SK-N-MC (cell line): ENCODE data around the gene ATMIN.

ENCODE experiments used
- DNase-seq: peaks from one replicate; pipeline ENCODE4 v3.0.0-alpha.2; 2011; ENCODE audit warnings: low read depth, low spot score
- H3K27ac ChIP-seq: fragments of 200-600 bp; sonication (generic); 2 replicates; pipeline ENCODE4 v1.5.1; 2016; ENCODE audit warnings: mixed run types
- H3K36me3 ChIP-seq: fragments of 200-600 bp; sonication (generic); 2 replicates; pipeline ENCODE4 v1.6.1; 2017; ENCODE audit warnings: antibody characterized with exemption, low read length, mixed read lengths; ENCODE audit not compliant: insufficient read depth
- H3K4me3 ChIP-seq: fragments of 200-600 bp; sonication (generic); 2 replicates; pipeline ENCODE4 v1.5.1; 2016
- H3K9ac ChIP-seq: fragments of 200-600 bp; sonication (generic); 2 replicates; pipeline ENCODE4 v1.8.0; 2017; ENCODE audit warnings: mixed run types, mixed read lengths; ENCODE audit not compliant: insufficient read length
- H3K9me3 ChIP-seq: fragments of 200-600 bp; sonication (generic); 2 replicates; pipeline ENCODE4 v1.6.1; 2017; ENCODE audit warnings: low read depth, mild to moderate bottlenecking, antibody characterized with exemption, low read length, moderate library complexity, mixed read lengths
- EZH2 ChIP-seq: fragments of 200-600 bp; sonication (generic); IDR thresholded peaks from one replicate; pipeline ENCODE4 v1.6.1; 2017; ENCODE audit warnings: antibody characterized with exemption
- FOXP2 ChIP-seq: optimal IDR thresholded peaks from 2 replicates; pipeline ENCODE3; 2011; ENCODE audit warnings: mild to moderate bottlenecking, moderate library complexity; ENCODE audit not compliant: insufficient read depth; ENCODE audit errors: extremely low read length, control extremely low read depth
- POLR2AphosphoS5 ChIP-seq: IDR thresholded peaks from 2 replicates; pipeline ENCODE4 v1.6.1; 2012; ENCODE audit warnings: mild to moderate bottlenecking, low read depth, low read length, borderline replicate concordance

Gene ATMIN

DNA sequence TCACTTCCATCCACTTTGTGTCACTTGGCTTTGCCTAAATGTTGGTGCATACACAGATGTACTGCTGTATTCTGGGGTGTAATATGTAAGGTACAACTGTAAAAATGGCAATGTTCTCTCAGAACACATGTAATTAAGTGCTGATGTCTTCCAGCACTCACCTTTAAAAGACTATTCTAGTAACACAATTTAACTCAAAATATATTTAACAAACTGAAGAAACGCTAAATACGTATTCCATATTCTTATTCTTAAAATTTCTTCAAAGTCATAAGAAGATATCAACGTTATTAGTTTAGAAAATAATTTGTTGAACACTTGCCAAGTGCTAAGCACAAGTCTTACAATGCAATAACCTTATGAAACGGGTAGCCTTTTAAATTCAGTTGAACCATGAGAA lies 32.6 kb upstream of the ATMIN start:
- Histone ChIP-seq H3K9me3 (no peaks in the 10 kb centered on the region), H3K4me3 (no peak overlapping the region), H3K27ac (no peak overlapping the region), H3K9ac (no peak overlapping the region), H3K36me3 (no peaks in the 10 kb centered on the region)
- no peak for DNase-seq
- TF ChIP-seq EZH2 (no peak), POLR2AphosphoS5 (no peak), FOXP2 (no peak)

- H3K9ac ChIP-seq = no peak overlapping the region
- H3K27ac ChIP-seq = no peak overlapping the region
Observed at GRCh38 chr16:81003610-81004460, 31.8 kb upstream of the ATMIN start.

DNA sequence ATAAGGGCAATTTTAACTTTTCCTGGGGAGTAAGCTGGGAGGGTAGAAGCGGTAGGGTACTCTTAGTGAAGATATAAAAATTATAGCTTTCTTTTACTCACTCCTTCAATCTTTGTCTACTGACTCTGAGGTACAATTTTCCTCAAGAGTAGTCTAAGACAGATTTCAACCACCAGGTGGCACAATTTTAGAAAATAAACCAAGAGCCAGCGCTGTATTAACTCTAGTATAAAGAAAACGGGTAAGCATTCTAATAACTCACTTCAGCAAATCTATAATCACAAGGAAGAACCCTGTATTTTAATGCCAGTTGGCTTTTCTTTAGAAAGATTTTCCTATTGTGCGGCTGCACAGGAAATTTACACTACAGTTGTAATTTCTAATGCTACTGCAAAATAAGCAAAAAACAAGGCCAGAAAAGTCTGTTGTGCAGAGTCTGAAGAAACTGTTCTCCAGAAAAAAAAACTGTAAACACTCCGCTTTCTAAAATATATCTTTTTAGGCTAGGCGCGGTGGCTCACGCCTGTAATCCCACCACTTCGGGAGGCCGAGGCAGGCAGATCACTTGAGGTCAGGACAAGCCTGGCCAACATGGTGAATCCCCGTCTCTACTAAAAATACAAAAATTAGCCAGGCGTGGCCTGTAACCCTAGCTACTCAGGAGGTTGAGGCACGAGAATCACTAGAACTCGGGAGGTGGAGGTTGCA lies 30.8 kb upstream of the ATMIN start:
- DNase-seq = no peak
- Histone ChIP-seq H3K9me3 (no peaks in the 10 kb centered on the region), H3K27ac (no peak overlapping the region), H3K36me3 (no peaks in the 10 kb centered on the region), H3K4me3 (peak overlapping the region; percentile 40; the same call in 1 of the 2 replicates), H3K9ac (no peak overlapping the region)
- TF ChIP-seq EZH2 (no peak), POLR2AphosphoS5 (no peak), FOXP2 (no peak)

More at GRCh38 chr16:81003610-81004460, 31.8 kb upstream of the ATMIN start:
- no peak overlapping the region for H3K4me3 ChIP-seq
- no peaks in the 10 kb centered on the region for H3K36me3 ChIP-seq
- H3K9me3 ChIP-seq = no peaks in the 10 kb centered on the region
- DNase-seq = no peak
- no peak for TF ChIP-seq EZH2
- TF ChIP-seq FOXP2 = no peak
- no peak for TF ChIP-seq POLR2AphosphoS5

- Histone ChIP-seq H3K9me3 (no peaks in the 10 kb centered on the region), H3K36me3 (no peaks in the 10 kb centered on the region), H3K9ac (peak overlapping the region; percentile 91), H3K4me3 (peak overlapping the region; percentile 89), H3K27ac (no peak overlapping the region)
- TF ChIP-seq FOXP2 (no peak), EZH2 (no peak), POLR2AphosphoS5 (no peak)
- DNase-seq = no peak
Observed at GRCh38 chr16:81005610-81006161, 30.0 kb upstream of the ATMIN start.

GRCh38 chr16:81006211-81006812 lies 29.3 kb upstream of the ATMIN start:
- Histone ChIP-seq H3K27ac (no peak overlapping the region; the same call in 1 of the 2 replicates), H3K9me3 (no peaks in the 10 kb centered on the region), H3K9ac (peak overlapping the region; percentile 91), H3K36me3 (no peaks in the 10 kb centered on the region), H3K4me3 (peak overlapping the region; percentile 89)
- no peak for TF ChIP-seq POLR2AphosphoS5
- TF ChIP-seq EZH2 = no peak
- no peak for TF ChIP-seq FOXP2
- DNase-seq = no peak

DNA sequence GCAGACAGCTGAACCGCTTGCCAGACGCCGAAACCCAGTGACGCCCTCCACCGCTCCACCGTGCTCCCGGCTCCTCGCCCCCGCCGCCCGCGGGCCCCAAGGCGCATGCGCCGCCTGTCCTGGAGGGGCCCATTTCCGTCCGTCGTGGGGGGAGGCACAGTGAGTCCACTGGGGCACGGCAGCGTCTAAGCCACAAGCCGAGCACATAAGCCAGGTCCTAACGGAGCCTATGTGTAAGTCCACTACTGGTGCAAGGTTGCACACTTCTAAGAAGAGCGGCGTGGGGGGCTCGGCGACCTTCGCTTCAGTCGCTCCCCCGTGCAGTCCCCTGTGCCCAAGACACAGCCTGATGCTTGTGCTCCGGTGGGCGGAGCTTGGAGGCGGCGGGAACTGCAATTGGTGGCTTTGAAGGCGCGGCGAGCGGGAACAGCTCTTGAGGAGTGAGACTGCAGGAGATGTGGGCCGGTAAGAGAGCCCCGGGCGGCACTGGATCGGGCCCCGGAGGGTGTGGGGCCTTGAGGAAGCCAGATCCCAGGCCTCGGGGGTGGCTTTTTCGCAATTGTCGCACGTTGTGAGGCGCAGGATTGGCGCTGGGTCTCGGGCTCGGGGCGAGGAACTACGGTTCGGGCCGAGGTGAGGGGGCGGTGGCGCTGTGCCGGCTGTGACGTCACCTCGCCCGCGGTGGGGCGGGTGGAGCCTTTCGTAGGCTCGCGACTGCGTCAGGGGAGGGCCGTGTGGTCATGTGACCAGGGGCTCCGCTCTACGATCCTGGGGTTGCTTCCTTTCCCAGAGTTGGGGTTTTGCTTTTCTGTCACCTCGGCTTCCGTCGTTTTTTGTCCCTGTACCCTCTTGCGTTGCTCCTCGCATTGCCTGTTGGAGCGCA lies 28.6 kb upstream of the ATMIN start, which contains the start of the genes CENPN and CMC2:
Gene CENPN, plus strand, starts transcription at position 402 of the 883 bp plus-strand sequence. CDS start 4,726 bp downstream, outside the sequence.
Gene CMC2, minus strand, starts transcription at position 73 of the 883 bp plus-strand sequence. CDS start 9,491 bp downstream, outside the sequence.
- TF ChIP-seq POLR2AphosphoS5 (peak; percentile 63), FOXP2 (peak; percentile 11), EZH2 (no peak)
- H3K9me3 ChIP-seq = no peaks in the 10 kb centered on the region

GRCh38 chr16:81008505-81008789 lies 27.2 kb upstream of the ATMIN start:
- H3K9me3 ChIP-seq = no peaks in the 10 kb centered on the region
- TF ChIP-seq FOXP2 = no peak
- no peak for TF ChIP-seq POLR2AphosphoS5
- no peak for TF ChIP-seq EZH2
- H3K4me3 ChIP-seq = no peak overlapping the region
- no peak for DNase-seq
- H3K27ac ChIP-seq = no peak overlapping the region
- H3K36me3 ChIP-seq = peaks cover 2% of the 10 kb centered on the region; the same call in 1 of the 2 replicates
- H3K9ac ChIP-seq = no peak overlapping the region

More for the DNA sequence above, 28.6 kb upstream of the ATMIN start, which contains the start of the genes CENPN and CMC2:
- peak within 1 kb of the TSS; percentile 89 for H3K4me3 ChIP-seq
- H3K36me3 ChIP-seq = no peaks in the 10 kb centered on the region; the same call in 1 of the 2 replicates
- DNase-seq = peak; percentile 68
- H3K27ac ChIP-seq = peak within 1 kb of the TSS; percentile 93
- peak within 1 kb of the TSS; percentile 91 for H3K9ac ChIP-seq
